Heart left ventricle (tissue), 13 donors: Measurements from ENCODE around the gene ATG16L2.

Source experiments
- CTCF ChIP-seq, 12 donors: fragments of 200-600 bp; sonication (generic) in 4 of 12; IDR thresholded peaks; one replicate each; pipeline versions ENCODE4 v1.5.0 to v1.8.0; 2018 to 2022; ENCODE audit warnings: antibody characterized with exemption in 12 of 12, mild to moderate bottlenecking in 5 of 12
- POLR2A ChIP-seq, 2 donors: fragments of 450-650 bp; IDR thresholded peaks; one replicate each; pipeline ENCODE4 v1.6.1; 2017; ENCODE audit warnings: antibody characterized with exemption in 2 of 2, mild to moderate bottlenecking in 2 of 2, moderate library complexity in 2 of 2
- donor health status: ischemic (EF 13 %, LVEDD 7.1; RV severe dilation, severe dysfunction).
- donor health status: DM: no; HTN: yes; CAD: no.
- donor health status: DM: no; HTN: no; CAD: no.
- donor health status: ischemic (EF 25% LVEDD 6.9; RV normal size, moderate dysfunction).
- donor health status: ischemic (EF 25% LVEDD 5.7; RV mildly dilated, moderate dysfunction).
- donor health status: ischemic (EF 35%, LVEDD 5.7; RV mildly dilated, moderate dysfunction).
- donor health status: nonischemic (EF 11% LVEDD 7.7; RV severe dilation, severe dysfunction).
- donor health status: DM: yes; HTN: yes; CAD: no.
- donor health status: PGD.
- donor health status: ischemic (EF 29% LVEDD 5.4; RV normal size, mild dysfunction).
- donor health status: nonischemic (EF 23%, LVEDD 6.1; RV moderate dilation, normal function).

GRCh38 chr11:72780296-72781062 is 33.7 kb upstream of the ATG16L2 start:
- TF ChIP-seq CTCF (IDR thresholded peaks at IDR 0.05) = no peak
- no peak for TF ChIP-seq POLR2A (IDR thresholded peaks at IDR 0.05)
